GM18505 (cell line): Measurements from ENCODE around the gene KIF26B.
"Not testable (repeated sequence)": the region's sequence is repeated elsewhere in the genome, so short reads cannot be mapped to it uniquely, and the experiment has no call there.

ENCODE experiments used
- ATAC-seq: cut with Tn5 transposase; IDR thresholded peaks from one replicate; pipeline ENCODE4 v1.9.1; 2021; ENCODE audit not compliant: unreplicated experiment
- POLR2A ChIP-seq: IDR thresholded peaks from 4 replicates; pipeline ENCODE4 v1.6.1; 2011; ENCODE audit warnings: borderline replicate concordance; ENCODE audit not compliant: insufficient read depth, insufficient read length; ENCODE audit errors: extremely low read depth

The KIF26B gene

GRCh38 chr1:245332513-245332912 lies 177.7 kb downstream of the KIF26B start:
- ATAC-seq = no peak

DNA sequence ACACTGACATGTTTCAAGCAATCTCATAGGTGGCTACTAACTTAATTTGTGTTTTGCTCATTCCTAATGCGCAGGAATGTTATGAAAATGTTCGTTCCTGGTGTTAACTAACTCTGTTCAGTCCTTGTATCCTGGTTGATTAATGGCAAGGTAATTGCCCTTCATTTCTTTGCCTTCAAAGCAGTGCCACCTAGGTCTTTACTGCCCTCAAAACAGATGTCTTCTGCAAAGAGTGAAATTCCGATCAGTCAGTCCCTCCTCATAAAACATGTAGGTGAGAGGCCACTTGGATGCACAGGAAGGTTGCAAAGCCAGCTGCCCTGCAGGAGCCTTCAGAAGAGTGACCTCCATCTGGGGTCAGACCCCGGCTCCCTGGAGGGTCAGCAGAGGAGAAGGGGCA lies 179.4 kb downstream of the KIF26B start:
- no peak for ATAC-seq
- TF ChIP-seq POLR2A = no peak

More at GRCh38 chr1:245332513-245332912, 177.7 kb downstream of the KIF26B start:
- no peak for TF ChIP-seq POLR2A

DNA sequence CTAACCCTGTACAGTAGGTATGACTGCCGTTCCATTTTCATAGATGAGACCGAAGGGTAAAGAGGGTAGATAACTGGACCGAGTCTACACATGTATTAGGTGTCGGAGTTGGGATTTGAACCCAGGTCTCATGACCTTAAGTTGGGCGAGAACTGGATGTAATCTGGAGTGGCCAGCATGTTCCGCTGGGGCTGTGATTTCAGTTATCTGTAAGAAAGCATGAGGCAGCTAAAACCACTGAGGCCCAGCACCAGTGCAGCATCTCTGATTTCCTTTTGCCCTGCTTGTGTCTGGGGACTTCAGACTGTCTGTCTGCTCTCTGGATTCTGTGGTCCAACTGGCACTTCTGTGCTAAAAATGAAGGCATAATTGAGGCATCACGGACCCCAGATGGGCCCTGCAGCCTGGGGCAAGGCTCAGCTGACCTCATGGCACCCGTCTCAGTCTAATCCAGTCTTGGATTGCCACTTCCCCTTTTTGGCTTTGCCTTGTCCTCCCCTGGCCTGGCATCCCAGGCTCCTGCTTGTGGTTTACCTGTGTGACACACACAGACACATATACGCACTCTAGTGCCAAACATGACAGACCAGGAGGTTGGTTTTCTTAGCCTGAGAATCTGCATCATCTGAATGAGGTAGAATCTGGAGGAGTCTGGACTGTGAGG lies 180.2 kb downstream of the KIF26B start:
- no peak for ATAC-seq
- TF ChIP-seq POLR2A = no peak

DNA sequence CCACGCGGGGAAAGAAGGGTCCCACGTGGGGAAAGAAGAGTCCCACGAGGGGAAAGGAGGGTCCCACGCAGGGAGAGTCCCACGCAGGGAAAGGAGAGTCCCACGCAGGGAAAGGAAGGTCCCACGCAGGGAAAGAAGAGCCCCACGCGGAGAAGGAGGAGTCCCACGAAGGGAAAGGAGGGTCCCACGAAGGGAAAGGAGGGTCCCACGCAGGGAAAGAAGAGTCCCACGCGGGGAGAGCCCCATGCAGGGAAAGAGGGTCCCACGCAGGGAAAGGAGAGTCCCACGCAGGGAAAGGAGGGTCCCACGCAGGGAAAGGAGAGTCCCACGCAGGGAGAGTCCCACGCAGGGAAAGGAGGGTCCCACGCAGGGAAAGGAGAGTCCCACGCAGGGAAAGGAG lies 180.9 kb downstream of the KIF26B start:
- ATAC-seq = not testable (repeated sequence)

DNA sequence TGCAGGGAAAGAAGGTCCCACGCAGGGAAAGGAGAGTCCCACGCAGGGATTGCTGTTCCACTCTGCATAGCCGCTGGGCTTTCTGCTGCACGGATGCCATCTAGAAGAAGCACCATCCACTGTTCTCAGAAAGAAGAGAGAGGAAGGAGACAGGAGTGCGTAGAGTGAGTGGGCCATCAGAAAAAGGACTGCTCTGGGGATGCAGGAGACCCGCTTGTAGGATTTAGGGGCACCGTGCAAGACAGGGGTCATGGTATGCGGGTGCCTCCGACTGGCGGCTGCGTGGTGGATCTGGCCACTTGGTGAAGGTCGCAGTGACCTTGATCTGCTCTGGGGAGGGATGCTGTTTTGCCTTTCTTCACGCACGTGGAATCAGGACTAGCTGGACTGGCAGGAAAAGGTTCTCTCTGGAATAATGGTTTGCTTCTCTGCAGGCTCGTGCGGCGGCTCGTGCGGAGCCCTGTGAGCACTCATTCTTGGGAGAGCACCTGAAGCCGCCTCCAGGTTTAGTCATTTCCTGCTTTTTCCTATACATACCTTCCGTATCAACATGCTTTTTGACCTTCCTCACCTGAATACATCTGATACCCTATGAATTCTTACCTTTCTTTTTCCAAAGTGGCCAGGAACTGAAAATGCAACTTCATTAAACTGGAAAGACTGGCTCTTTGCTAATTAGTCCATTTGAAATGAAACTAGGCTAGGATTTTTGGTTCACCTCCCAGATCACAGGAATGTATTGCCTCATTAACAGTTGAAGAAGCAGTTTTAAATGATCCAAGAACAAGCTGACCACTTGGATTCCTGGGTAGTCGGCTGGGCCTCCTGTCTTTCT lies 181.6 kb downstream of the KIF26B start:
- TF ChIP-seq POLR2A = no peak

GRCh38 chr1:245336984-245337355 lies 182.2 kb downstream of the KIF26B start:
- not testable (repeated sequence) for ATAC-seq

More for the DNA sequence above, 181.6 kb downstream of the KIF26B start:
- no peak for ATAC-seq

GRCh38 chr1:245337829-245338484 lies 183.2 kb downstream of the KIF26B start:
- no peak for TF ChIP-seq POLR2A
- no peak for ATAC-seq

DNA sequence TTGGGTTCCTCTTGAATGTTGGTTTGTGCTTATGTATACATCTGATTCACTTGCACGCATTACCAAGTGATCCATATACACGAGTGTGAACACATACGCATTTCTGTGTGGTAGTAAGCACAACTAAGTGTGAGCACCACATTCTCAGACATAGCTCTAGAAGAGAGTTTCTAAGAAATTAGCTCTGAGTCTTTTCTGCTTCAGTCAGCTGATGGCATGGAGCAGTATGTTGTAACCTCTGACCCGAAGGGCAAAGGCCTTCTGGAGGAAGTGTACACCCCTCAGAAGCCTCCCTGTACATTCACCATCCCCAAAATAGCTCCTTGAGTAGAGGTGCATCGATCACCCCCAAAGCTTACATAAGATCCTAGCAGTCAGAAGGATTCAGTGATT lies 183.7 kb downstream of the KIF26B start:
- ATAC-seq = no peak
- no peak for TF ChIP-seq POLR2A

- no peak for ATAC-seq
- TF ChIP-seq POLR2A = no peak
These were observed 187.0 kb downstream of the KIF26B start for GRCh38 chr1:245341743-245342142.

DNA sequence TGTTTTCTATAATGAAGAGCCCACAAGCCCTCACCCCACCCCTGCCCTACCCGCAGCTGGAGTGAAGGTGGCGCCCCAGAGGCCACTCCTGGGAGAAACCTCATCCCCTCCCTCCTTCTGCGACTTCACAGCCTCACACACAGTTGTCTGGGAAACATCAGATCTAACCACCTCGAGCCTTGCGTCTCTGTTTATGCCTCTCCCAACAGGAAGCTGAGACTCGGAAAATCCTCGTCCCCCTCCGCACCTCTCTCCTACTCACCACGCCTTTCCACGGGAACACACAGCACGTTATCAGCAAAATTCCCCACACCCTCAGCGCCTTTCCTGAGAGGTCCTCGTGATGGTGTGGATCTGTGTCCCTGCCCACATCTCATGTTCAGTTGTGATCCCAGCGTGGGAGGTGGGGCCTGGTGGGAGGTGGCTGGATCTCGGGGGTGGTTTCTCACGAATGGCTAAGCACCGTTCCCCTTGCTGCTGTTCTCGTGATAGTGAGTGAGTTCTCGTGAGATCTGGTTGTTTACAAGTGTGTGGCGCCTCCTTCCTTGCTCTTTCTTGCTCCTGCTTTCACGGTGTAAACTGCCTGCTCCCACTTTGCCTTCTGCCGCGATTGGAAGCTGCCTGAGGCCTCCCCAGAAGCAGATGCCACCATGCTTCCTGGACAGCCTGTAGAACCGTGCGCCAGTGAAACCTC lies 190.6 kb downstream of the KIF26B start:
- ATAC-seq = no peak
- TF ChIP-seq POLR2A = no peak

DNA sequence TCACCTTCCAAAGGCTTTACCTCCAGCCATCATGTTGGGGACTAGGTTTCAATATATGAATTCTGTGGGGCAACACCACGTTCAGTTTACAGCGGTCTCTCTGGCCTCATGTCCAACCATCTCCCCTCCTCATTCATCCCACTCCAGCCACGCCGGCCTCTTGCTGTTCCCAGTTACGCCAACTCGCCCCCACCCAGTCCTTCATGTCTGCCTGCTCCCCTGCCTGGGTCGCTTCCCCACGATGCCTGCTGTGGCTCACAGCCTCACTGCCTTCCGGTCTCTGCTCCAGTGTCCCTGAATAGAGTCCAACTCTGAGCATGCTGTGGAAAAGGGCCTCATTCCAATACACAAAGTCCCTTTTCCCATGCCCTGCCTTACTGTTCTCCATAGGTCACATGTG lies 193.8 kb downstream of the KIF26B start:
- TF ChIP-seq POLR2A = no peak
- no peak for ATAC-seq

GRCh38 chr1:245353411-245353810 lies 198.6 kb downstream of the KIF26B start:
- ATAC-seq = no peak
- no peak for TF ChIP-seq POLR2A
